ENCODE data around the gene EIF2AK3.
"Not testable (repeated sequence)": the region's sequence is repeated elsewhere in the genome, so short reads cannot be mapped to it uniquely, and the experiment has no call there.

Gene EIF2AK3

GRCh38 chr2:88656690-88657089, 29.4 kb upstream of the EIF2AK3 start:
- DNase-seq (ENCODE audit: low spot score in 2 of 2) (no peak), ATAC-seq (replicated peaks; ENCODE audit: extremely low read depth, poor library complexity, severe bottlenecking) (no peak)
- Mint-ChIP-seq H3K27me3 (no peaks in the 10 kb centered on the region), H3K4me3 (no peak overlapping the region), H3K9me3 (no peaks in the 10 kb centered on the region), H3K27ac (ENCODE audit: low read depth) (no peak overlapping the region), H3K36me3 (ENCODE audit: insufficient read depth) (no peaks in the 10 kb centered on the region), H3K4me1 (peaks cover 4% of the 10 kb centered on the region)

GRCh38 chr2:88654714-88655113, 27.4 kb upstream of the EIF2AK3 start:
- ATAC-seq (replicated peaks; ENCODE audit: extremely low read depth, poor library complexity, severe bottlenecking) (no peak), DNase-seq (ENCODE audit: low spot score in 2 of 2) (no peak)
- H3K27me3 Mint-ChIP-seq = no peaks in the 10 kb centered on the region

GRCh38 chr2:88651646-88652045, 24.4 kb upstream of the EIF2AK3 start:
- no peaks in the 10 kb centered on the region for H3K27me3 Mint-ChIP-seq
- H3K4me3 Mint-ChIP-seq = no peak overlapping the region
- no peak overlapping the region for H3K27ac Mint-ChIP-seq (ENCODE audit: low read depth)
- no peaks in the 10 kb centered on the region for H3K9me3 Mint-ChIP-seq
- H3K4me1 Mint-ChIP-seq = peaks cover 5% of the 10 kb centered on the region
- DNase-seq (ENCODE audit: low spot score in 2 of 2) = no peak
- H3K36me3 Mint-ChIP-seq (ENCODE audit: insufficient read depth) = no peaks in the 10 kb centered on the region
- ATAC-seq (replicated peaks; ENCODE audit: extremely low read depth, poor library complexity, severe bottlenecking) = no peak

More at GRCh38 chr2:88654714-88655113, 27.4 kb upstream of the EIF2AK3 start:
- no peak overlapping the region for H3K27ac Mint-ChIP-seq (ENCODE audit: low read depth)
- no peaks in the 10 kb centered on the region for H3K36me3 Mint-ChIP-seq (ENCODE audit: insufficient read depth)
- H3K9me3 Mint-ChIP-seq = no peaks in the 10 kb centered on the region
- H3K4me3 Mint-ChIP-seq = no peak overlapping the region
- peaks cover 5% of the 10 kb centered on the region for H3K4me1 Mint-ChIP-seq

- ATAC-seq (replicated peaks; ENCODE audit: extremely low read depth, poor library complexity, severe bottlenecking); DNase-seq (ENCODE audit: low spot score in 2 of 2); H3K36me3 Mint-ChIP-seq (ENCODE audit: insufficient read depth); H3K4me1 Mint-ChIP-seq; H3K4me3 Mint-ChIP-seq; H3K27me3 Mint-ChIP-seq; H3K9me3 Mint-ChIP-seq: not testable (repeated sequence)
- H3K27ac Mint-ChIP-seq (ENCODE audit: low read depth) = peak overlapping the region; percentile 7
Observed at GRCh38 chr2:88645291-88645882, 18.1 kb upstream of the EIF2AK3 start.

- peaks cover 36% of the 10 kb centered on the region for H3K4me1 Mint-ChIP-seq
- H3K27ac Mint-ChIP-seq (ENCODE audit: low read depth) = no peak overlapping the region
- H3K9me3 Mint-ChIP-seq = no peaks in the 10 kb centered on the region
- peaks cover 4% of the 10 kb centered on the region for H3K36me3 Mint-ChIP-seq (ENCODE audit: insufficient read depth)
- ATAC-seq (replicated peaks; ENCODE audit: extremely low read depth, poor library complexity, severe bottlenecking) = no peak
- no peaks in the 10 kb centered on the region for H3K27me3 Mint-ChIP-seq
- H3K4me3 Mint-ChIP-seq = no peak overlapping the region
- DNase-seq (ENCODE audit: low spot score in 2 of 2) = no peak
Observed at GRCh38 chr2:88642278-88642677, 15.0 kb upstream of the EIF2AK3 start.

GRCh38 chr2:88641330-88641729, 14.1 kb upstream of the EIF2AK3 start:
- peaks cover 4% of the 10 kb centered on the region for H3K36me3 Mint-ChIP-seq (ENCODE audit: insufficient read depth)
- no peak overlapping the region for H3K4me3 Mint-ChIP-seq
- peaks cover 42% of the 10 kb centered on the region for H3K4me1 Mint-ChIP-seq
- no peak for DNase-seq (ENCODE audit: low spot score in 2 of 2)
- no peaks in the 10 kb centered on the region for H3K27me3 Mint-ChIP-seq
- H3K9me3 Mint-ChIP-seq = no peaks in the 10 kb centered on the region
- no peak for ATAC-seq (replicated peaks; ENCODE audit: extremely low read depth, poor library complexity, severe bottlenecking)
- no peak overlapping the region for H3K27ac Mint-ChIP-seq (ENCODE audit: low read depth)

- ATAC-seq (replicated peaks; ENCODE audit: extremely low read depth, poor library complexity, severe bottlenecking) (no peak), DNase-seq (ENCODE audit: low spot score in 2 of 2) (no peak)
- peaks cover 35% of the 10 kb centered on the region for H3K4me1 Mint-ChIP-seq
- H3K9me3 Mint-ChIP-seq = no peaks in the 10 kb centered on the region
- H3K36me3 Mint-ChIP-seq (ENCODE audit: insufficient read depth) = peaks cover 4% of the 10 kb centered on the region
- H3K27me3 Mint-ChIP-seq = no peaks in the 10 kb centered on the region
- H3K4me3 Mint-ChIP-seq = no peak overlapping the region
- no peak overlapping the region for H3K27ac Mint-ChIP-seq (ENCODE audit: low read depth)
Observed at GRCh38 chr2:88639865-88640264, 12.6 kb upstream of the EIF2AK3 start.

GRCh38 chr2:88638743-88639142, 11.5 kb upstream of the EIF2AK3 start:
- no peaks in the 10 kb centered on the region for H3K27me3 Mint-ChIP-seq
- no peaks in the 10 kb centered on the region for H3K9me3 Mint-ChIP-seq
- peak overlapping the region; percentile 32 for H3K4me3 Mint-ChIP-seq
- H3K36me3 Mint-ChIP-seq (ENCODE audit: insufficient read depth) = peaks cover 4% of the 10 kb centered on the region
- DNase-seq (ENCODE audit: low spot score in 2 of 2) (no peak), ATAC-seq (replicated peaks; ENCODE audit: extremely low read depth, poor library complexity, severe bottlenecking) (peak; percentile 56)
- H3K27ac Mint-ChIP-seq (ENCODE audit: low read depth) = peak overlapping the region; percentile 79
- H3K4me1 Mint-ChIP-seq = peaks cover 33% of the 10 kb centered on the region

- peaks cover 33% of the 10 kb centered on the region for H3K4me1 Mint-ChIP-seq
- H3K9me3 Mint-ChIP-seq = no peaks in the 10 kb centered on the region
- peak overlapping the region; percentile 32 for H3K4me3 Mint-ChIP-seq
- H3K36me3 Mint-ChIP-seq (ENCODE audit: insufficient read depth) = peaks cover 4% of the 10 kb centered on the region
- ATAC-seq (replicated peaks; ENCODE audit: extremely low read depth, poor library complexity, severe bottlenecking) (no peak), DNase-seq (ENCODE audit: low spot score in 2 of 2) (no peak)
- peak overlapping the region; percentile 79 for H3K27ac Mint-ChIP-seq (ENCODE audit: low read depth)
- H3K27me3 Mint-ChIP-seq = no peaks in the 10 kb centered on the region
Observed at GRCh38 chr2:88638123-88638650, 10.9 kb upstream of the EIF2AK3 start.

- no peak for DNase-seq (ENCODE audit: low spot score in 2 of 2)
- no peaks in the 10 kb centered on the region for H3K27me3 Mint-ChIP-seq
- peak overlapping the region; percentile 79 for H3K27ac Mint-ChIP-seq (ENCODE audit: low read depth)
- no peak for ATAC-seq (replicated peaks; ENCODE audit: extremely low read depth, poor library complexity, severe bottlenecking)
- H3K4me1 Mint-ChIP-seq = peaks cover 33% of the 10 kb centered on the region
- no peaks in the 10 kb centered on the region for H3K9me3 Mint-ChIP-seq
- no peak overlapping the region for H3K4me3 Mint-ChIP-seq
- peaks cover 4% of the 10 kb centered on the region for H3K36me3 Mint-ChIP-seq (ENCODE audit: insufficient read depth)
Observed at GRCh38 chr2:88637464-88637863, 10.2 kb upstream of the EIF2AK3 start.

GRCh38 chr2:88636026-88636425, 8.8 kb upstream of the EIF2AK3 start:
- ATAC-seq (replicated peaks; ENCODE audit: extremely low read depth, poor library complexity, severe bottlenecking) = no peak
- Mint-ChIP-seq H3K27me3 (no peaks in the 10 kb centered on the region), H3K36me3 (ENCODE audit: insufficient read depth) (peaks cover 4% of the 10 kb centered on the region), H3K4me1 (peaks cover 33% of the 10 kb centered on the region), H3K4me3 (no peak overlapping the region), H3K9me3 (no peaks in the 10 kb centered on the region), H3K27ac (ENCODE audit: low read depth) (no peak overlapping the region)
- no peak for DNase-seq (ENCODE audit: low spot score in 2 of 2)

GRCh38 chr2:88632569-88632968, 5.3 kb upstream of the EIF2AK3 start:
- DNase-seq (ENCODE audit: low spot score in 2 of 2) = no peak
- H3K27me3 Mint-ChIP-seq = no peaks in the 10 kb centered on the region
- ATAC-seq (replicated peaks; ENCODE audit: extremely low read depth, poor library complexity, severe bottlenecking) = no peak
- H3K4me3 Mint-ChIP-seq = no peak overlapping the region
- no peaks in the 10 kb centered on the region for H3K9me3 Mint-ChIP-seq
- no peak overlapping the region for H3K27ac Mint-ChIP-seq (ENCODE audit: low read depth)
- no peaks in the 10 kb centered on the region for H3K36me3 Mint-ChIP-seq (ENCODE audit: insufficient read depth)
- peaks cover 16% of the 10 kb centered on the region for H3K4me1 Mint-ChIP-seq

- ATAC-seq (replicated peaks; ENCODE audit: extremely low read depth, poor library complexity, severe bottlenecking) (no peak), DNase-seq (ENCODE audit: low spot score in 2 of 2) (no peak)
- no peak overlapping the region for H3K27ac Mint-ChIP-seq (ENCODE audit: low read depth)
- H3K9me3 Mint-ChIP-seq = no peaks in the 10 kb centered on the region
- peaks cover 3% of the 10 kb centered on the region for H3K36me3 Mint-ChIP-seq (ENCODE audit: insufficient read depth)
- H3K4me1 Mint-ChIP-seq = peaks cover 9% of the 10 kb centered on the region
- no peaks in the 10 kb centered on the region for H3K27me3 Mint-ChIP-seq
- no peak overlapping the region for H3K4me3 Mint-ChIP-seq
Observed at GRCh38 chr2:88628571-88628939, 1.3 kb upstream of the EIF2AK3 start.
